ENCODE measurements around the gene FBXL19. TPM values are rescaled to one million over a fixed set of nuclear protein-coding genes. Genes with fewer than 3 reads are reported as not detected.
A peak's percentile ranks its signal among the peaks of the same experiment; 100 is the strongest.

FBXL19 gene
- total and polyA plus RNA-seq, 2 of the 13 experiments (the other 11 are each of a cell fraction or from before 2014, with no cell fraction given): 6.0 to 13.7 TPM

DNA sequence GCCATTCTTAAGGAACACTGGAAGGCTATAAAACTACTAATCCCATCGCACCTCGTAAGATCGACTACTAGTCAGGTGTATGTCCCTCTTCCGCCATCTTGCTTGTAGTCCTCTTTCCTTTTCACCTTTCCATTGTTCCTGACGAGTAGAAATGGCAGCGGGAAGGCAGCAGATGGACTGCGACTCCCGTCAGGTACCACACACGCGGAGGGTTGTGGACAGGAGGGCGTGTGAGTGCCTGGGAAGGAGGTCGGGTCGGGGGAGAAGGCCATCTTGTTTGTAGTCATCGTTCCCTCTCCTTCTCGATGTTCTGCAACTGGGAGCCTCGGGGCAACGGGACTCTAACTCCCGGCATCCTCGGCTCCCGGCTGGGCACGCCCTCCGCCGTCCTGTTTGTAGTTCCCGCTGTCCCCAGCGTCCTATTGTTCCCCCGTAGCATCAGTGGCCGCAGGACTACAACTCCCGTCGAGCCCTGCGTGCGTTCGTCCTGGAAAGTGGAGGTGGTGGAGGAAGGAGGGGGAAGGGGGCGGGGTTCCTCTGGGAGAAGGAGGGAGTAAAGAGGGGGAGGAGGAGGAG lies 324 bp upstream of the FBXL19 start (continued):
- TF ChIP-seq POLR2AphosphoS5 (IDR thresholded peaks at IDR 0.05; ENCODE audit: low read depth, low read length) (peak; percentile 62), AKAP8 (CRISPR knock-in tag; IDR thresholded peaks at IDR 0.05) (0 out of 2 replicates have a peak, but pooled peaks have one; percentile 45), ZNF589 (CRISPR knock-in tag; conservative IDR thresholded peaks at IDR 0.05) (no peak), HDAC1 (CRISPR knock-in tag; IDR thresholded peaks at IDR 0.05) (peak; percentile 28; the same call in 1 of the 2 replicates), RFXAP (CRISPR knock-in tag; IDR thresholded peaks at IDR 0.05; ENCODE audit: borderline replicate concordance) (0 out of 2 replicates have a peak, but pooled peaks have one; percentile 81), ZNF230 (CRISPR knock-in tag; IDR thresholded peaks at IDR 0.05) (peak; percentile 52; the same call in 1 of the 2 replicates), ZSCAN30 (CRISPR knock-in tag; IDR thresholded peaks at IDR 0.05) (no peak), TGIF2 (CRISPR knock-in tag; IDR thresholded peaks at IDR 0.05) (peak; percentile 71), GTF2F1 (IDR thresholded peaks at IDR 0.05; ENCODE audit: low read length) (no peak), HOXA5 (CRISPR knock-in tag; IDR thresholded peaks at IDR 0.05) (0 out of 2 replicates have a peak, but pooled peaks have one; percentile 19), NFKBIZ (CRISPR knock-in tag; IDR thresholded peaks at IDR 0.05) (peak; percentile 56; the same call in 1 of the 2 replicates), KAT2B (IDR thresholded peaks at IDR 0.05; ENCODE audit: borderline replicate concordance, low read depth, low read length) (no peak), SP4 (CRISPR knock-in tag; IDR thresholded peaks at IDR 0.05) (peak; percentile 99), SP1 (IDR thresholded peaks at IDR 0.05) (no peak), SP1 (CRISPR knock-in tag; IDR thresholded peaks at IDR 0.05) (peak; percentile 99), RELA (CRISPR knock-in tag; IDR thresholded peaks at IDR 0.05) (0 out of 2 replicates have a peak, but pooled peaks have one; percentile 14), KDM3A (CRISPR knock-in tag; IDR thresholded peaks at IDR 0.05; ENCODE audit: low read depth) (no peak; the same call in 1 of the 2 replicates), RNF2 (conservative IDR thresholded peaks at IDR 0.05; ENCODE audit: low read depth) (no peak; the same call in 1 of the 2 replicates)
- TF ChIP-seq, protein P1, sequence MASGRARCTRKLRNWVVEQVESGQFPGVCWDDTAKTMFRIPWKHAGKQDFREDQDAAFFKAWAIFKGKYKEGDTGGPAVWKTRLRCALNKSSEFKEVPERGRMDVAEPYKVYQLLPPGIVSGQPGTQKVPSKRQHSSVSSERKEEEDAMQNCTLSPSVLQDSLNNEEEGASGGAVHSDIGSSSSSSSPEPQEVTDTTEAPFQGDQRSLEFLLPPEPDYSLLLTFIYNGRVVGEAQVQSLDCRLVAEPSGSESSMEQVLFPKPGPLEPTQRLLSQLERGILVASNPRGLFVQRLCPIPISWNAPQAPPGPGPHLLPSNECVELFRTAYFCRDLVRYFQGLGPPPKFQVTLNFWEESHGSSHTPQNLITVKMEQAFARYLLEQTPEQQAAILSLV (CRISPR knock-in tag; IDR thresholded peaks at IDR 0.05; ENCODE audit: borderline replicate concordance): no peak
- TF ChIP-seq, protein P2, sequence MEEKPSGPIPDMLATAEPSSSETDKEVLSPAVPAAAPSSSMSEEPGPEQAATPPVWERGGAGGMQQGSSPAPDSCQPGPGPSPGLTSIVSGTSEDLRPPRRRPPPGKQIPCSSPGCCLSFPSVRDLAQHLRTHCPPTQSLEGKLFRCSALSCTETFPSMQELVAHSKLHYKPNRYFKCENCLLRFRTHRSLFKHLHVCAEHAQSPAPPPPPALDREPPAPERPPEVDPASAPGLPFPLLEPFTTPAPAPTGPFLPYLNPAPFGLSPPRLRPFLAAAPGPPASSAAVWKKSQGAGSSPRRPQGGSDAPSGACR (CRISPR knock-in tag; IDR thresholded peaks at IDR 0.05): peak; percentile 55; the same call in 1 of the 2 replicates
- TF ChIP-seq, protein P3, sequence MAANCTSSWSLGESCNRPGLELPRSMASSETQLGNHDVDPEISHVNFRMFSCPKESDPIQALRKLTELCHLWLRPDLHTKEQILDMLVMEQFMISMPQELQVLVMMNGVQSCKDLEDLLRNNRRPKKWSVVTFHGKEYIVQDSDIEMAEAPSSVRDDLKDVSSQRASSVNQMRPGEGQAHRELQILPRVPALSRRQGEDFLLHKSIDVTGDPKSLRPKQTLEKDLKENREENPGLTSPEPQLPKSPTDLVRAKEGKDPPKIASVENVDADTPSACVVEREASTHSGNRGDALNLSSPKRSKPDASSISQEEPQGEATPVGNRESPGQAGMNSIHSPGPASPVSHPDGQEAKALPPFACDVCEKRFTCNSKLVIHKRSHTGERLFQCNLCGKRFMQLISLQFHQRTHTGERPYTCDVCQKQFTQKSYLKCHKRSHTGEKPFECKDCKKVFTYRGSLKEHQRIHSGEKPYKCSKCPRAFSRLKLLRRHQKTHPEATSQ (CRISPR knock-in tag; IDR thresholded peaks at IDR 0.05; ENCODE audit: borderline replicate concordance): peak; percentile 94
- TF ChIP-seq, protein P4, sequence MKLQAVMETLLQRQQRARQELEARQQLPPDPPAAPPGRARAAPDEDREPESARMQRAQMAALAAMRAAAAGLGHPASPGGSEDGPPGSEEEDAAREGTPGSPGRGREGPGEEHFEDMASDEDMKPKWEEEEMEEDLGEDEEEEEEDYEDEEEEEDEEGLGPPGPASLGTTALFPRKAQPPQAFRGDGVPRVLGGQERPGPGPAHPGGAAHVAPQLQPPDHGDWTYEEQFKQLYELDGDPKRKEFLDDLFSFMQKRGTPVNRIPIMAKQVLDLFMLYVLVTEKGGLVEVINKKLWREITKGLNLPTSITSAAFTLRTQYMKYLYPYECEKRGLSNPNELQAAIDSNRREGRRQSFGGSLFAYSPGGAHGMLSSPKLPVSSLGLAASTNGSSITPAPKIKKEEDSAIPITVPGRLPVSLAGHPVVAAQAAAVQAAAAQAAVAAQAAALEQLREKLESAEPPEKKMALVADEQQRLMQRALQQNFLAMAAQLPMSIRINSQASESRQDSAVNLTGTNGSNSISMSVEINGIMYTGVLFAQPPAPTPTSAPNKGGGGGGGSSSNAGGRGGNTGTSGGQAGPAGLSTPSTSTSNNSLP (IDR thresholded peaks at IDR 0.05; ENCODE audit: low read depth, low read length): 0 out of 2 replicates have a peak, but pooled peaks have one; percentile 35
- TF ChIP-seq, protein P5, sequence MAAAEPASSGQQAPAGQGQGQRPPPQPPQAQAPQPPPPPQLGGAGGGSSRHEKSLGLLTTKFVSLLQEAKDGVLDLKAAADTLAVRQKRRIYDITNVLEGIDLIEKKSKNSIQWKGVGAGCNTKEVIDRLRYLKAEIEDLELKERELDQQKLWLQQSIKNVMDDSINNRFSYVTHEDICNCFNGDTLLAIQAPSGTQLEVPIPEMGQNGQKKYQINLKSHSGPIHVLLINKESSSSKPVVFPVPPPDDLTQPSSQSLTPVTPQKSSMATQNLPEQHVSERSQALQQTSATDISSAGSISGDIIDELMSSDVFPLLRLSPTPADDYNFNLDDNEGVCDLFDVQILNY (CRISPR knock-in tag; conservative IDR thresholded peaks at IDR 0.05): no peak; the same call in 1 of the 2 replicates
- TF ChIP-seq, protein P6, sequence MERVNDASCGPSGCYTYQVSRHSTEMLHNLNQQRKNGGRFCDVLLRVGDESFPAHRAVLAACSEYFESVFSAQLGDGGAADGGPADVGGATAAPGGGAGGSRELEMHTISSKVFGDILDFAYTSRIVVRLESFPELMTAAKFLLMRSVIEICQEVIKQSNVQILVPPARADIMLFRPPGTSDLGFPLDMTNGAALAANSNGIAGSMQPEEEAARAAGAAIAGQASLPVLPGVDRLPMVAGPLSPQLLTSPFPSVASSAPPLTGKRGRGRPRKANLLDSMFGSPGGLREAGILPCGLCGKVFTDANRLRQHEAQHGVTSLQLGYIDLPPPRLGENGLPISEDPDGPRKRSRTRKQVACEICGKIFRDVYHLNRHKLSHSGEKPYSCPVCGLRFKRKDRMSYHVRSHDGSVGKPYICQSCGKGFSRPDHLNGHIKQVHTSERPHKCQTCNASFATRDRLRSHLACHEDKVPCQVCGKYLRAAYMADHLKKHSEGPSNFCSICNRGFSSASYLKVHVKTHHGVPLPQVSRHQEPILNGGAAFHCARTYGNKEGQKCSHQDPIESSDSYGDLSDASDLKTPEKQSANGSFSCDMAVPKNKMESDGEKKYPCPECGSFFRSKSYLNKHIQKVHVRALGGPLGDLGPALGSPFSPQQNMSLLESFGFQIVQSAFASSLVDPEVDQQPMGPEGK (CRISPR knock-in tag; IDR thresholded peaks at IDR 0.05): no peak

Measured in HepG2 (cell line).